ENCODE results near the gene NUP205. TPM values are rescaled to one million over a fixed set of nuclear protein-coding genes. Genes with fewer than 3 reads are reported as not detected.

NUP205 gene, protein sequence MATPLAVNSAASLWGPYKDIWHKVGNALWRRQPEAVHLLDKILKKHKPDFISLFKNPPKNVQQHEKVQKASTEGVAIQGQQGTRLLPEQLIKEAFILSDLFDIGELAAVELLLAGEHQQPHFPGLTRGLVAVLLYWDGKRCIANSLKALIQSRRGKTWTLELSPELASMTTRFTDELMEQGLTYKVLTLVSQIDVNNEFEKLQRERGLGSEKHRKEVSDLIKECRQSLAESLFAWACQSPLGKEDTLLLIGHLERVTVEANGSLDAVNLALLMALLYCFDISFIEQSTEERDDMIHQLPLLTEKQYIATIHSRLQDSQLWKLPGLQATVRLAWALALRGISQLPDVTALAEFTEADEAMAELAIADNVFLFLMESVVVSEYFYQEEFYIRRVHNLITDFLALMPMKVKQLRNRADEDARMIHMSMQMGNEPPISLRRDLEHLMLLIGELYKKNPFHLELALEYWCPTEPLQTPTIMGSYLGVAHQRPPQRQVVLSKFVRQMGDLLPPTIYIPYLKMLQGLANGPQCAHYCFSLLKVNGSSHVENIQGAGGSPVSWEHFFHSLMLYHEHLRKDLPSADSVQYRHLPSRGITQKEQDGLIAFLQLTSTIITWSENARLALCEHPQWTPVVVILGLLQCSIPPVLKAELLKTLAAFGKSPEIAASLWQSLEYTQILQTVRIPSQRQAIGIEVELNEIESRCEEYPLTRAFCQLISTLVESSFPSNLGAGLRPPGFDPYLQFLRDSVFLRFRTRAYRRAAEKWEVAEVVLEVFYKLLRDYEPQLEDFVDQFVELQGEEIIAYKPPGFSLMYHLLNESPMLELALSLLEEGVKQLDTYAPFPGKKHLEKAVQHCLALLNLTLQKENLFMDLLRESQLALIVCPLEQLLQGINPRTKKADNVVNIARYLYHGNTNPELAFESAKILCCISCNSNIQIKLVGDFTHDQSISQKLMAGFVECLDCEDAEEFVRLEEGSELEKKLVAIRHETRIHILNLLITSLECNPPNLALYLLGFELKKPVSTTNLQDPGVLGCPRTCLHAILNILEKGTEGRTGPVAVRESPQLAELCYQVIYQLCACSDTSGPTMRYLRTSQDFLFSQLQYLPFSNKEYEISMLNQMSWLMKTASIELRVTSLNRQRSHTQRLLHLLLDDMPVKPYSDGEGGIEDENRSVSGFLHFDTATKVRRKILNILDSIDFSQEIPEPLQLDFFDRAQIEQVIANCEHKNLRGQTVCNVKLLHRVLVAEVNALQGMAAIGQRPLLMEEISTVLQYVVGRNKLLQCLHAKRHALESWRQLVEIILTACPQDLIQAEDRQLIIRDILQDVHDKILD (N-terminal part only)
- 76.7 and 89.4 TPM in 2 replicates for total RNA-seq (2014; rRNA removed; shearing (Covaris generic))

DNA sequence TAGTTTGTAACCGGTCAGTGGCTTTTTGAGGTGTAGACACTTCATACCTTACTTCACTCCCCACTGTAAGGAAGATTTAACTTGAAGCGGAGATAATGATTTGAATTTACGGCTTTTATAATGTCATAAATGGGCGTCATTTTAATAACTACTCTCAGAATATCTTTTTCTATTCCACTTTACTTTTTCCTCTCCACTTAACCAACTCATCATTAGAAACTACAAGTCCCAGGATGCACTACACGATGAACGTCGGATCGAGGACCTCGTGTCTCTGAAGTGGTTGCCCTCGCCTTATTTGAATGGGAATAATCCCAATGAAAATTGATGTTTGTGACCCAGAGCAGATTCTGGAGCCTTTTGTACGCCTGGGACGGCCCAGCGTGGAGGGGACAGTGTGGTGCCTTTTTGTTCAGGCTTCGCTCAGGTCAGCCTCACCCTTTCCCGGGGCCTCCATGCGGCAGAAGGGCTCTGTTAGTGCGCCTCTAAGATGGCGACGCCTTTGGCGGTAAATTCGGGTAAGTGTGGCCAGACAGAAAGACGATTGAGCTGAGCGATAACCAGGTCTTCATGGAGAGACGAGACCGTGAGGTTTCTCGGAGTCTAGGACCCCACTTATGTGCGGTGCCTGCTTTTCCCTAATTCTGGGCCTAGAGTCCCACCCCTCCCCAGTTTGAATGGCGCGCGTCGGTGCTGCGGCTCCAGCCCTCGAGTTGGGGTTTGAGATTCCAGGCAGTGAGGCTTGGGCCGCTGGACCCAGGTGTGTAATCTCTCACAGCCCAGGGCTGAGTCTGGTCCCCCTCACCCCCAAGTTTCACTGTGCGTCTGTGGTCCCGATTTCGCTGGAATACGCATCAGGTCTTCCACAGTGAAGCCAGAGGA lies at the start of gene NUP205:
Gene NUP205, plus strand, starts transcription at position 463 of the 882 bp plus-strand sequence. Its CDS starts 28 bp downstream, at position 491.
- peak; percentile 75 to 98 for DNase-seq (ENCODE audit: low read depth in 1 of 2, low spot score in 2 of 2)
- Histone ChIP-seq H3K27ac (peak within 1 kb of the TSS; percentile 95), H3K9me3 (replicated peaks) (no peaks in the 10 kb centered on the region), H3K36me3 (0 out of 2 replicates have a peak, but pooled peaks cover 3% of the 10 kb centered on the region), H3K4me3 (peak within 1 kb of the TSS; percentile 61), H3K27me3 (replicated peaks) (no peaks in the 10 kb centered on the region), H3K4me1 (replicated peaks) (no peaks in the 10 kb centered on the region)

DNA sequence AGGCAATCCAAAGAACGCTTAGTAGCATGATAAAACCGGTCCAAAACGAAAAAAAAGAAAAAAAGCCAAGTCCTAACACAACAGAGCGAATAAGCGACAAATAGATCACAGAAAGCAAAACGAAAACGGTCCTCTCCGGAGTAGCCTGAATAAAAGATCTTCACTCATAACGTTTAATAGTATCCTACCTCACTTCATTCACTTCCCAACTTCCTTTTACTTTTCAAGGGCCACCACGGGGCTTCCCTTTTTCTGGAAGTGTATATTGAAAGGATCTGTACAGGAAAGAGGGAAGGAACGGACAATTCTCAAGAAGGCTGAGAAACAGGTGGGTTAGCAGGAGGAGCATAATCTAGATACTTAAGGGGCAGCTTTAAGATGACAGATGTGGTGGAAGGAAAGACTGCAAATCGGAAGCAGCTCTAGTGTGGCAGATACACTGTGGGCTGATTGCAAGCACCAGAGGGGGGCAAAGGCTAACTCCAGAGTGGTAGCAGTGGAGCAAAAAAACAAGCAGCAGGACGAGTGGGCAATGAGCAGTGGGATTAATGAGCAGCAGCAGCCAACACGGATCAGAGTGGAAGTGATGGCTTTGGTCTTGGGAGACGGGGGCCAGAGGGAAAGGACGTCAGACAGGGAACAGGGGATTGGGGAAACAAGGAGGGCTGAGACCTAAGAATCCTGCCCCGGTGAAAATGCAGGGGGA lies 48.7 kb upstream of the NUP205 start:
- Histone ChIP-seq H3K27me3 (replicated peaks) (no peaks in the 10 kb centered on the region), H3K4me3 (peak overlapping the region; percentile 66), H3K4me1 (replicated peaks) (peaks cover 13% of the 10 kb centered on the region; the same call in 1 of the 2 replicates), H3K9me3 (replicated peaks) (no peaks in the 10 kb centered on the region), H3K27ac (peak overlapping the region; percentile 85), H3K36me3 (peaks cover 3% of the 10 kb centered on the region; the same call in 1 of the 2 replicates)
- DNase-seq (ENCODE audit: low read depth in 1 of 2, low spot score in 2 of 2): peak in 1 of 2 experiments; percentile 47

DNA sequence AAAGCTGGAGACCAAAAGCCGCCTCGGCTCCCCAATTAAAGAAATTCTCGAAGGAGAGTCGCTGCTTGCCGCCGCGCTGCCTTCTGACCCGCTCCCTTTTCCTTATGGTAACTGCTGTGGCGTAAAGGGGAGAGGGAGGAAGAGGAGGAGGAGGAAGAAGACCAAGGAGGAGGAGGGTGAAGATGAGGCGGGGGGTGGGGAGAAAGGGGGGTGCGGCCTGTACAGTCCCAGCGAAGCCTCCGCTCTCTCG lies 48.2 kb upstream of the NUP205 start:
- Histone ChIP-seq H3K4me3 (peak overlapping the region; percentile 66), H3K4me1 (replicated peaks) (peaks cover 13% of the 10 kb centered on the region; the same call in 1 of the 2 replicates), H3K9me3 (replicated peaks) (no peaks in the 10 kb centered on the region), H3K27ac (peak overlapping the region; percentile 85), H3K27me3 (replicated peaks) (no peaks in the 10 kb centered on the region), H3K36me3 (peaks cover 3% of the 10 kb centered on the region; the same call in 1 of the 2 replicates)
- DNase-seq (ENCODE audit: low read depth in 1 of 2, low spot score in 2 of 2): peak in 1 of 2 experiments; percentile 41

DNA sequence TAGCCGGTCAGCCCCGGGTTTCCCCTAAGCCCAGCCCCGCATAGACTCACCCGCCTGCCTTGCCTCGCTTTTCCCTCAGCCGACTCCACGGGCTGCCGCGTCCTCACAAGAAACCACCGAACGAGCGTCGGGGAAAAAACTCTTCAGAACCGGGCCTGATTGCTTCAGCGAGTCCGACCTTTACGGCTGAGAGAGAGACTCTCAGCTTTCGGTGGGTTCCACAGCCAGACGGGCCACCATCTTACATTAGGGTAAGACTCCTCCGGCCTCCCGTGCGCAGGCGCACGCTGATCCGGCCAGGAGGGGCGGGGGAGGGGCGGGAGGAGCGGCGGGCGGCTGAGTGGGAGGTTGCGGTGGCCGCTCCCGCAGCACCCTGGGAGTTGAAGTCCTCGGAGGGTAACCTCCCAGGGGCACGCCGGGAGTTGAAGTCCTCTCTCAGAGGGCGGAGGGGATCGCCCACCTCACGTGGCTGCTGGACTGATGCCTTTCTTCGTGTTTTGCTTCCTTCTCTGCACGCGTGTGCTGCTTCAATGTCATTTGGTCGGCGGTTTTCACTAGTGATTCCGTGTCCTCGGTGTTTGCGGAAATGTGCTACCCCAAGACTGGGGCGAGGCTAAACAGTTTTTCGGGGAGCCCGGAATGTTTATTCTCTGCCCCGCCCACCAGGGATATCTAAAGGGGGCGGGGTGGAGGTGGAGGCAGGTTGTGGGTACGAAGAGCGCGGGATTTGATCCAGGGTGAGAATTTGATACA lies 47.7 kb upstream of the NUP205 start, which contains the start of gene CNOT4:
Gene CNOT4, minus strand, starts transcription at position 264 of the 753 bp plus-strand sequence. CDS start 71,771 bp downstream, outside the sequence.
- Histone ChIP-seq H3K27me3 (replicated peaks) (no peaks in the 10 kb centered on the region), H3K4me1 (replicated peaks) (peaks cover 13% of the 10 kb centered on the region; the same call in 1 of the 2 replicates), H3K4me3 (peak within 1 kb of the TSS; percentile 66), H3K9me3 (replicated peaks) (no peaks in the 10 kb centered on the region), H3K27ac (peak within 1 kb of the TSS; percentile 85), H3K36me3 (peaks cover 3% of the 10 kb centered on the region; the same call in 1 of the 2 replicates)
- peak; percentile 91 to 96 for DNase-seq (ENCODE audit: low read depth in 1 of 2, low spot score in 2 of 2)

DNA sequence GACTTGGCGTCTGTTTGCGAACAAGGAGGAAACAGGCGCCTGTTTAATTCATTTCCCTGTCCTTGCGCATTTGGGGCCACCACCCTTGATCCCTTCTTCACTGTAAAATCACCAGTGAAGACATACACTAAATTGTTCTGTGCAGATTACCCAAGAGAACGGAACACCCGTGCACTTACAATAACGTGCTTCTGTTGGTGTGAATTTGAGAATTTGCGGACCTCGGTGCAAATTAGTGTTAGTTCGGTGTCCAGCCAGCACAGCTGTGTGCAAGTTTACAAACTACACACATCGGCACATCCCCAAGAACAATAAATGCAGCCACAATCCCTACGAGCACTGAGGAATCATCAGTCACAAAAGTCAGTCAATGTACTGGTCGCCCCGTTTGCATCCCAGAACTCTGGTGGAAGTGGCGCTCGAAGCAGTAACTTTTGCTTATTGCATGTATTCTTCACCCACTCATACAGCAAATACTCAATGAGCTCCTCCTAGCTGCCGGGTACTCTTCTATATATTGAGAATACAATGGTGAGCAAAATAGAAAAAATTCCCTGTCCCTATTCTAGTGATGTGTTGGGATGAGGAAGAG lies 47.0 kb upstream of the NUP205 start:
- Histone ChIP-seq H3K27ac (no peak overlapping the region), H3K4me1 (replicated peaks) (peaks cover 13% of the 10 kb centered on the region; the same call in 1 of the 2 replicates), H3K27me3 (replicated peaks) (no peaks in the 10 kb centered on the region), H3K9me3 (replicated peaks) (no peaks in the 10 kb centered on the region), H3K36me3 (peaks cover 3% of the 10 kb centered on the region; the same call in 1 of the 2 replicates), H3K4me3 (peak overlapping the region; percentile 66)
- peak in 1 of 2 experiments; percentile 28 for DNase-seq (ENCODE audit: low read depth in 1 of 2, low spot score in 2 of 2)

DNA sequence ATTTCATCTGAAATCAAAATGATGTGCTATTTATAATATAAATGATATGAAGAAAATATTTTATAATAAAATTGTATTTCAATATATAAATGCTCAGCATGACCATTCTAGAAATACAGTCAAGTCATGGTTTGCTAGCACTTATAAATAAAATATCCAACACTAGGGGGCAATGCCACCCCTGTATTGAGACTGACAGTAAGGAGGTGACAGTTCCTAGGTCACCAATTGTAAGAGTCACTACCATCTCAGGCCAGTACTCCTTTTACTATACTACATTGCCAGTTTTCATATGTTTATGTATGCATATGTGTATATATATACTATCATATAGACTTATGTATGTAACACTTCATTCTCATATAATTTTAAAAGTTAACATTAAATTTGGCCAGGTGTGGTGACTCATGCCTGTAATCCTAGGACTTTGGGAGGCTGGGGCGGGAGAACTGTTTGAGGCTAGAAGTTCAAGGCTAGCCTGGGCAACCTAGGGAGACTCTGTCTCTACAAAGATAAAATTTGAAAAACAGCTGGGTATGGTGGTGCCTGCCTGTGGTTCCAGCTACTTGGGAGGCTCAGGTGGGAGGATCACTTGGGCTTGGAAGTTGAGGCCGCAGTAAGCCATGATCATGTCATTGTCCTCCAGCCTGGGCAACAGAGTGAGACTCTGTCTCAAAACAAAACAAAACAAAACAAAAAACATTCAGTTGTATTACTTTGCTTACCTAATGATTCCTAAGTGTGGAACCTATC lies 45.4 kb upstream of the NUP205 start:
- no peak overlapping the region for H3K27ac ChIP-seq
- no peaks in the 10 kb centered on the region for H3K27me3 ChIP-seq (replicated peaks)
- no peaks in the 10 kb centered on the region for H3K9me3 ChIP-seq (replicated peaks)
- peak in 1 of 2 experiments; percentile 29 for DNase-seq (ENCODE audit: low read depth in 1 of 2, low spot score in 2 of 2)
- H3K4me1 ChIP-seq (replicated peaks): peaks cover 13% of the 10 kb centered on the region; the same call in 1 of the 2 replicates
- H3K4me3 ChIP-seq: no peak overlapping the region
- peaks cover 3% of the 10 kb centered on the region; the same call in 1 of the 2 replicates for H3K36me3 ChIP-seq

DNA sequence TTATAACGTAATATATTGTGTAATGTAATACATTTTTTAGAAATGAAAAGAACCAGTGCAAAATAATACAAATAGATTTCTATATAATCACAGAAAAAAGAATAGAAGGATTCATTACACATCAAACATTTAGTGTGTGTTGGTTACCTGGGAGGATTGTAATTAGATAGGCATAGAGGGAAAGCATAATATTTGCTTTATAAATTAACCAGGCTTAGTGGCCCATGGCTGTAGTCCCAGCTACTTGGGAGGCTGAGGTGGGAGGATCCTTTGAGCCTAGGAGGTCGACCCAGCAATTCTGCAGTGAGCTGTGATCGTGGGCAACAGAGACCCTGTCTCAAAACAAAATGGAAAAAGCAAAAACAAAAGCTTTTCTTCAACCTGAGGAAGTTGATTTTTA lies 42.9 kb upstream of the NUP205 start:
- no peak overlapping the region for H3K4me3 ChIP-seq
- H3K27ac ChIP-seq: no peak overlapping the region
- H3K9me3 ChIP-seq (replicated peaks): no peaks in the 10 kb centered on the region
- H3K27me3 ChIP-seq (replicated peaks): no peaks in the 10 kb centered on the region
- no peak for DNase-seq (ENCODE audit: low read depth in 1 of 2, low spot score in 2 of 2)
- no peaks in the 10 kb centered on the region for H3K36me3 ChIP-seq
- H3K4me1 ChIP-seq (replicated peaks): peaks cover 6% of the 10 kb centered on the region; the same call in 1 of the 2 replicates

DNA sequence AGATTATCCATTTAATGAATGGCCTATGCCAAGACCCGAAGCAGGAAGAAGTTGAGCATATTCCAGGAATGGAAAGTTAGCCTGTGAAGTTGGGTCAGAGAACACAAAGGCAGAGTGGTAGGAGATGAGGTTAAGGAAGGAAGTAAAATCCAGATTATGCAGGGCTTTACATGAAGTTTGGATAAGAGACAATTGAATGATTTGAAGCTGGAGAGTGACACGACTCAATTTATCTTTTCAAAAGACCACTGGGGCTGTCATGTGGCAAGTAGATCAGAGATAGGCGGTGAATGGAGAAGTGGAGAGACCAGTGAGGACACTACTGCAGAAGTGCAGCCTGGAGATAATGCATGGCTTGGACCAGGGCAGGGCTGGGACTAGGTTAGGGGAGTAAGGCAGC lies 40.7 kb upstream of the NUP205 start:
- peaks cover 6% of the 10 kb centered on the region; the same call in 1 of the 2 replicates for H3K4me1 ChIP-seq (replicated peaks)
- DNase-seq (ENCODE audit: low read depth in 1 of 2, low spot score in 2 of 2): no peak
- H3K36me3 ChIP-seq: no peaks in the 10 kb centered on the region
- no peak overlapping the region for H3K27ac ChIP-seq
- no peaks in the 10 kb centered on the region for H3K9me3 ChIP-seq (replicated peaks)
- no peak overlapping the region for H3K4me3 ChIP-seq
- H3K27me3 ChIP-seq (replicated peaks): no peaks in the 10 kb centered on the region

DNA sequence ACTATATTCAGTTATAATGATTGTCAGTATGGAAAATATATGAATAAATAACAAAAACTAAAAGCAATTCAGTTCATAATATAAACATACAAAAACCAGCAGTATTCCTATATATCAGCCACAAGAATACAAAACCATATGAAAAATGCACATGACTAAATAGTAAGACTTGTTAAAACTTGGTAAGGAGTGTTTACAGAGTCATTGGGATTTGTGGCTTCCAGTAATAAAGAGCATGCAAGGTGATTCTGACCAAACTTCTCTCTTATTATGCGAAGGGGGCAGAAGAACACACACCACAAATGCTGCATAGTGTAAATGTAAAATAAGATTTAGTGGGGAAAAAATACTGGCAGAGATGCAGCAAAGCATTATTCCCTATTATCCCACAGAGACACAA lies 39.0 kb upstream of the NUP205 start:
- Histone ChIP-seq H3K27me3 (replicated peaks) (no peaks in the 10 kb centered on the region), H3K4me1 (replicated peaks) (peaks cover under 1% of the 10 kb centered on the region; the same call in 1 of the 2 replicates), H3K4me3 (no peak overlapping the region), H3K27ac (no peak overlapping the region), H3K36me3 (no peaks in the 10 kb centered on the region), H3K9me3 (replicated peaks) (no peaks in the 10 kb centered on the region)
- no peak for DNase-seq (ENCODE audit: low read depth in 1 of 2, low spot score in 2 of 2)

DNA sequence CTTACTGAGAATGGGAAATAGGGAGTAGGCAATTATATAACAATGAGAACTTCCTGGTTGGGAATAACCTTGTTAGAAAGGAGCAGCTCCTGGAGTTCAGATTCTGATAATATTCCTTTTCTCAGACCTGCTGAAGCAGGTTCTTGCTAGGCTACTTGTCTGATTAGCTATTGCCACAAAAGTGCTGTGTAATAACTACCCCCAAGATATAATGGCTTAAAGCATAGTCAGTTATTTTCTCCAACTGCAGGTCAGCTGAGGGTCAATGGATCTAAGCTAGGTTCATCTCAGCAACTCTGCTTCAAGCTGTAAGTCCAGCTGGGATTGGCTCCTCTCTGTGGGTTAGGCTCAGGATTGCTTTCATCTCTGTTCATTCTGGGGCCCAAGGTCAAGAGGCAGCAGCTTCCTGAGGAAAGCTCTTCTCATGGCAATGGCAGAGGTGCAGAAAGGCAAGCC lies 38.5 kb upstream of the NUP205 start:
- DNase-seq (ENCODE audit: low read depth in 1 of 2, low spot score in 2 of 2): no peak
- Histone ChIP-seq H3K36me3 (no peaks in the 10 kb centered on the region), H3K27ac (no peak overlapping the region), H3K9me3 (replicated peaks) (no peaks in the 10 kb centered on the region), H3K4me1 (replicated peaks) (no peaks in the 10 kb centered on the region), H3K27me3 (replicated peaks) (no peaks in the 10 kb centered on the region), H3K4me3 (no peak overlapping the region)

Measured in SJSA1 (cell line).